SKM-1 treated with dmso at 0.1 percent for 144 hours (cell line): Measurements from ENCODE around the gene OSBPL10.

ENCODE experiments used
- DNase-seq: peaks from one replicate; lab custom pipeline; 2025; ENCODE audit not compliant: unreplicated experiment; lab: John Stamatoyannopoulos, UW

OSBPL10 gene

GRCh38 chr3:31752305-31753049 lies 228.6 kb downstream of the OSBPL10 start:
- no peak for DNase-seq

GRCh38 chr3:31750341-31750740 lies 230.7 kb downstream of the OSBPL10 start:
- no peak for DNase-seq

- no peak for DNase-seq
Measured at GRCh38 chr3:31748933-31749295, 232.1 kb downstream of the OSBPL10 start.

GRCh38 chr3:31748281-31748932 lies 232.7 kb downstream of the OSBPL10 start:
- no peak for DNase-seq

- no peak for DNase-seq
Measured at GRCh38 chr3:31747785-31748184, 233.3 kb downstream of the OSBPL10 start.

- no peak for DNase-seq
Measured at GRCh38 chr3:31744913-31745312, 236.1 kb downstream of the OSBPL10 start.

- no peak for DNase-seq
Measured at GRCh38 chr3:31743331-31744089, 237.6 kb downstream of the OSBPL10 start.

- no peak for DNase-seq
Measured at GRCh38 chr3:31740397-31740796, 240.7 kb downstream of the OSBPL10 start.

GRCh38 chr3:31738412-31738811 lies 242.7 kb downstream of the OSBPL10 start:
- DNase-seq = no peak

GRCh38 chr3:31735667-31736066 lies 245.4 kb downstream of the OSBPL10 start:
- DNase-seq = no peak

GRCh38 chr3:31733234-31733667 lies 247.8 kb downstream of the OSBPL10 start:
- DNase-seq = no peak

- no peak for DNase-seq
Measured at GRCh38 chr3:31732548-31732947, 248.5 kb downstream of the OSBPL10 start.

- DNase-seq = no peak
Measured at GRCh38 chr3:31729573-31729972, 251.5 kb downstream of the OSBPL10 start.

GRCh38 chr3:31729082-31729481 lies 252.0 kb downstream of the OSBPL10 start:
- no peak for DNase-seq

- DNase-seq = no peak
Measured at GRCh38 chr3:31728403-31728802, 252.7 kb downstream of the OSBPL10 start.

- no peak for DNase-seq
Measured at GRCh38 chr3:31725976-31726375, 255.1 kb downstream of the OSBPL10 start.

- no peak for DNase-seq
Measured at GRCh38 chr3:31725568-31725967, 255.5 kb downstream of the OSBPL10 start.

- DNase-seq = peak; percentile 7
Measured at GRCh38 chr3:31724651-31725050, 256.4 kb downstream of the OSBPL10 start.

GRCh38 chr3:31724116-31724515 lies 256.9 kb downstream of the OSBPL10 start:
- DNase-seq = no peak

- no peak for DNase-seq
Measured at GRCh38 chr3:31723701-31724100, 257.4 kb downstream of the OSBPL10 start.

- DNase-seq = no peak
Measured at GRCh38 chr3:31721676-31722075, 259.4 kb downstream of the OSBPL10 start.
